Keratinocyte (primary cell): ENCODE results near the gene SCFD2.

Source experiments
- EZH2 ChIP-seq: IDR thresholded peaks from one replicate; pipeline ENCODE4 v1.6.1; 2012; ENCODE audit warnings: inconsistent platforms, mild to moderate bottlenecking, low read length, moderate library complexity
- TF ChIP-seq, protein P1 (sequence below), 3 experiments: IDR thresholded peaks in 1 of 3; conservative IDR thresholded peaks in 1 of 3; optimal IDR thresholded peaks in 1 of 3; 2 replicates in 2 of 3; 3 replicates in 1 of 3; pipeline versions ENCODE3 to v1.5.1; 2011; ENCODE audit warnings: low read length in 3 of 3, mild to moderate bottlenecking in 3 of 3, moderate library complexity in 2 of 3, control low read depth in 1 of 3, inconsistent platforms in 1 of 3; ENCODE audit not compliant: insufficient read depth in 2 of 3; ENCODE audit errors: extremely low read depth in 1 of 3

GRCh38 chr4:52997132-52997416 is 368.8 kb downstream of the SCFD2 start:
- no peak for TF ChIP-seq EZH2
- TF ChIP-seq, protein P1, sequence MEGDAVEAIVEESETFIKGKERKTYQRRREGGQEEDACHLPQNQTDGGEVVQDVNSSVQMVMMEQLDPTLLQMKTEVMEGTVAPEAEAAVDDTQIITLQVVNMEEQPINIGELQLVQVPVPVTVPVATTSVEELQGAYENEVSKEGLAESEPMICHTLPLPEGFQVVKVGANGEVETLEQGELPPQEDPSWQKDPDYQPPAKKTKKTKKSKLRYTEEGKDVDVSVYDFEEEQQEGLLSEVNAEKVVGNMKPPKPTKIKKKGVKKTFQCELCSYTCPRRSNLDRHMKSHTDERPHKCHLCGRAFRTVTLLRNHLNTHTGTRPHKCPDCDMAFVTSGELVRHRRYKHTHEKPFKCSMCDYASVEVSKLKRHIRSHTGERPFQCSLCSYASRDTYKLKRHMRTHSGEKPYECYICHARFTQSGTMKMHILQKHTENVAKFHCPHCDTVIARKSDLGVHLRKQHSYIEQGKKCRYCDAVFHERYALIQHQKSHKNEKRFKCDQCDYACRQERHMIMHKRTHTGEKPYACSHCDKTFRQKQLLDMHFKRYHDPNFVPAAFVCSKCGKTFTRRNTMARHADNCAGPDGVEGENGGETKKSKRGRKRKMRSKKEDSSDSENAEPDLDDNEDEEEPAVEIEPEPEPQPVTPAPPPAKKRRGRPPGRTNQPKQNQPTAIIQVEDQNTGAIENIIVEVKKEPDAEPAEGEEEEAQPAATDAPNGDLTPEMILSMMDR (optimal IDR thresholded peaks at IDR 0.05 in 1 of 3, IDR thresholded peaks at IDR 0.05 in 1 of 3, conservative IDR thresholded peaks at IDR 0.05 in 1 of 3; ENCODE audit: extremely low read depth in 1 of 3, insufficient read depth in 2 of 3, low read length in 3 of 3) = no peak
